Pulmonary artery endothelial cell (primary cell): ENCODE results near the gene GPSM1. TPM values are rescaled to one million over a fixed set of nuclear protein-coding genes. Genes with fewer than 3 reads are reported as not detected.

Source experiments
- DNase-seq: peaks from one replicate; pipeline ENCODE4 v3.0.0-alpha.2; 2011; ENCODE audit warnings: low read depth, low spot score
- total RNA-seq: library from RNA; depleted of rRNA; stranded (reverse); fragments of >200 nt; gene quantifications from 2 replicates; pipeline ENCODE4 v1.2.3, GENCODE V29; 2014

The GPSM1 gene
- total RNA-seq, 1 donor from 2014 or later = 32.1 TPM

DNA sequence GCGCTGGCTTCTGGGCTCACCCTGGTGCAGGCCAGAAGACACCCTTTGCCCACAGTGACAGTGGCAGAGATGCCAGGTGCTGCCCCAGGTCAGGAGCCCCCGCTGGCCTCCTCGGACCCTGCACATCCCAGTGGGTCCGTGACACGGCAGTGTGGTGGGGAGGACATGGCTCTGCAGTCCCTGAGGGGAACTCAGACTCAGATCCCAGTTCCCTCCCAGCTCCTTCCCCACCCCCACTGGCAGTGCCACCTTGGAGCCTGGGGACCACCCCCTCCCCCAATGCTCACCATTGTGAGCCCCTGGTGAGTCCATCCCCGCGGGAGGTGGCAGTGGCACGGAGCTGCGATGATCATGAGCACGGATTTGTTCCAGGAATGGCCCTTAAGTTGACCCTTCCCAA is 22.9 kb upstream of the GPSM1 start:
- DNase-seq = no peak

DNA sequence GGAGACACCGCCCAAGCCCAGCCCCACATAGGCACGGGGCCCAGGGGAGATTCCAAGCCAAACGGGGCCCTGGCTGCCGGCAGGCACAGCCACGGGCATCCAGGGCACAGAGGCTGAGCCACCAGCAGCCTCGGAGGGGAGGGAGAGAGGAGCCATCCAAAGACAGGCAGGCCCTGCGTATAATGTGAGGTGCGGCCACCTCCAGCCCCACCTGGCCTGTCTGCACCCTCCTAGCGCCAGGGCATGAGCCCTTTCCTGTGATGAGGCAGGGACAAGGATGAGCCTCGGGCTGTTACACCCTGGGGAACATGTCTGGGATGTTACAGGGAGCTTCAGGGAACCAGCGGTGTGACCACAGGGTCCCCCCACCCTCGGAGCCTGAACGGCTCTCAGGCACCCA is 22.4 kb upstream of the GPSM1 start:
- no peak for DNase-seq

- no peak for DNase-seq
Measured at GRCh38 chr9:136305804-136306203, 21.5 kb upstream of the GPSM1 start.

- DNase-seq = no peak
Measured at GRCh38 chr9:136306211-136307208, 20.8 kb upstream of the GPSM1 start.

DNA sequence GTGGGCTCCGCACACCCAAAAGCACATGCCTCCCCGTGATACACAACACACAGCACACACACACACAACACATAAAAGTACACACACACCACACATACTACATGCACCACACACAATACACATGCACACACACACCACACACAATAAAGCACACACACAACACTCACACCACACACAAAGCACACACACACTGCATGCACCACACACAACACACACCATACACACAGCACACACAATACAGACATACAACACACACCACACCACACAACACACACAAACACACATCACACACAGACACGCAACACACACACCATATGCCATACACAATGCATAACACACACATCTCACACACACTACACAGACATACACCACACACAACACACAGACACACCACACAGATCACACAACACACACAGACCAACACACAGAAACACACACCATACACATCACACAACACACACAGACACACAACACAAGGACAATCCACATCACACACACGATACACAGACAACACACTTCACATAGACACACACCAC is 20.1 kb upstream of the GPSM1 start:
- DNase-seq = no peak

- DNase-seq = no peak
Measured at GRCh38 chr9:136308006-136308701, 19.2 kb upstream of the GPSM1 start.

- DNase-seq = no peak
Measured at GRCh38 chr9:136308702-136309053, 18.7 kb upstream of the GPSM1 start.

- DNase-seq = no peak
Measured at GRCh38 chr9:136309101-136309801, 18.1 kb upstream of the GPSM1 start.

DNA sequence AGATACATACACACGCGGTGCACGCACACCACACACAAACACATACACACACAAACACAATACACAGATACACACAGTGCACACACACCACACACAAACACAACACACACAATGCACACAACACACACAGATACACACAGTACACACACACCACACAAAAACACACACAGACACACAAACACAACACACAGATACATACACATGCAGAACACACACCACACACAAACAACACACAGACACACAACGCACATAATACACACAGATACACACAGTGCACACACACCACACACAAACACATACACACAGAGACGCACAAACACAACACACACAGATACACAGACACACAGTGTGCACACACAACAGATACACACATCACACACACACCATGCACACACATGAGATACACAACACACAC is 17.5 kb upstream of the GPSM1 start:
- DNase-seq = no peak

DNA sequence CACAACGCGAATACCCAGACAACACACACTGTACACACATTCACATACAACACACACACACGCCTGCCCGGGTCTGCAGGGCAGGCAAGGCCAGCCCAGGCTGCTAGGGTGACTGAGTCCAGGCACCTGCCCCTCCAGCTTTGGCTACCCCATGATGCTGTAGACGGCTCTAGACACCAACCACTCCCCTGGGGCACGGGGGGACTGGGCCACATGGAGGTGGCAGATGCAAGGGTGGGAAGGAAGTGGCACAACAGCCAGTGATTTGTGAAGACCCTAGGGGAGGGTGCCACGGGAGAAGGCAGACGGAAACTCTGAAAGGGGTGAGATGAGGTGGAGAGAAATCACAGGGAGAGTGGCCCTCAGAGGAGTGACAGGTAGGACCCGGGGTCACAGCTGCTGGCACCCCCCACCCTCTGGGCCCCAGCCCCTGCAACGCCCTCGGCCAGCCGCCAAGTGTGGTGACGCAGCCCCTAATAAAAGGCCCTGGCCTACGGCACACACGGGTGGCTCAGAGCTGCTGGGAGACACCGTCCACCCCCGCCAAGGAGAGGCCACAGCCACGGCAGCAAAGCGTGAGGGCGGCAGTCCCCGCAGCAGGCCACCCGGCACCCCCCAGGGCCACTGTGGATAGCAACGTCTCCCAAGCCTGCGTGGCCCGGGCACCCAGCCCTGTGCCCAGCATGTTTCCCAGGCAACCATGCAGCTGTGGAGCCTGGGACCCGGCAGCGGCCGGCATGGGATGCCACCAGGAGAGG is 16.9 kb upstream of the GPSM1 start:
- no peak for DNase-seq

DNA sequence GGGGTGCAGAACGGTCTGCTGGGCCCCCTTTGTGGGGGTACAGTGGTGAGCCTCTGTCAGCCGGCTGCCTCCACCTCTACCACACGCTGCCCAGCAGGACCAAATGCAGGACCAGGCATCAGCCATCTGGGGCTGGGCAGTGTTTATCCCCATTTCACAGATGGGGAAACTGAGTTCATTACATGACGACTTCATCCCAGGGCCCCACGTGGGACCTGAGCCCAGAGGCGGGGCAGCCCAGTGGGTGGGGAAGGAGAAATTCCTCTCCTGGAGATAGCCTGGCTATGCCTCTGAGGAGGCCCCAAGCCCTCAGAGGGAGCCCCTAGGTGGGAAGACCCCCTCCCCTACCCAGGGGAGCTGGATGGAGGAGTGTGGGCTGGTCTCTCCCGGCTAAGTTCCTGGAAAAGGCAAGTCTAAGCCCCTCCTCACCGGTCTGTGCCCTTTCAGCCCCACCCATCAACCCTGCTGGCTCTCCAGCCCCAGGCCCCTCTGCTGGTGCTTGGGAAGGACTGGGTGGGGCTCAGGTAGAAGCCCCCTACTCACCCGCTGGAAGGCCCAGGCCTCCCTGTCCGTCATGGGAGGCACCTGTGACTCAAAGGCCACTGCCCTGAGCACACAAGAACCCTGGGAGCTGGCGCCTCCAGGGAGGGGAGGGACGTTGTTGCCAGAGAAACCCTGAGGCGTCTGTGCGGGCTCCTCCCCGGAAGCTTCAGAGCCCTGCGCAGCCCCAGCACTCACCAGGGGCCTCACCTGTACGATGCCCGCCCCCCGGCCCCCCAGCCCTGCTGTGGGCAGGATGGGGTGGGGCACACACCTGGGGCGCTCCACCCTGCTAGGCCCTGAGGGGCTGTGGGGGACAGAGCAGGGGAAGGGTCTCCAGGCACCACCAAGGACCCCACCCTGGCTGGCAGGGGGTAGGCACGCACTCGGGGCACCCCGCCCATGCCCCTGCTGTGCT is 16.0 kb upstream of the GPSM1 start:
- no peak for DNase-seq

DNA sequence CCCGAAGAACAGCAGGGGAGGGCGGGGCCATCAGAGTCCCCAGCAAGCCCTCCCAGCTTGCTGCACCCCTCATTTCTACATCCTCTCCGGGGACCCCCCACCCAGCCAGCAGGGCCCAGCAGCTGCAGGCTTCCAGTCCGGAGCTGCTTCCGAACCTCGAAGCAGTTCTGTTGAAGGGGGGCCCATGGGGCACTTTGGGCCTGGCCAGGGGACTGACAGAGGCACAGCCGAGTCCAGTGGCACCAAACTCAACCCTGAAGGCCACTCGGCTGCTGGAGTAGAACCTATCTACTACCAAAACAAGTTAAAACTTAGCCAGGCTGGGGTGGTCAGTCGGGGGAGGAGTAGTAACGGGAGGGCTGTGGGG is 15.3 kb upstream of the GPSM1 start:
- DNase-seq = no peak

GRCh38 chr9:136312436-136312835 is 14.9 kb upstream of the GPSM1 start:
- DNase-seq = no peak

DNA sequence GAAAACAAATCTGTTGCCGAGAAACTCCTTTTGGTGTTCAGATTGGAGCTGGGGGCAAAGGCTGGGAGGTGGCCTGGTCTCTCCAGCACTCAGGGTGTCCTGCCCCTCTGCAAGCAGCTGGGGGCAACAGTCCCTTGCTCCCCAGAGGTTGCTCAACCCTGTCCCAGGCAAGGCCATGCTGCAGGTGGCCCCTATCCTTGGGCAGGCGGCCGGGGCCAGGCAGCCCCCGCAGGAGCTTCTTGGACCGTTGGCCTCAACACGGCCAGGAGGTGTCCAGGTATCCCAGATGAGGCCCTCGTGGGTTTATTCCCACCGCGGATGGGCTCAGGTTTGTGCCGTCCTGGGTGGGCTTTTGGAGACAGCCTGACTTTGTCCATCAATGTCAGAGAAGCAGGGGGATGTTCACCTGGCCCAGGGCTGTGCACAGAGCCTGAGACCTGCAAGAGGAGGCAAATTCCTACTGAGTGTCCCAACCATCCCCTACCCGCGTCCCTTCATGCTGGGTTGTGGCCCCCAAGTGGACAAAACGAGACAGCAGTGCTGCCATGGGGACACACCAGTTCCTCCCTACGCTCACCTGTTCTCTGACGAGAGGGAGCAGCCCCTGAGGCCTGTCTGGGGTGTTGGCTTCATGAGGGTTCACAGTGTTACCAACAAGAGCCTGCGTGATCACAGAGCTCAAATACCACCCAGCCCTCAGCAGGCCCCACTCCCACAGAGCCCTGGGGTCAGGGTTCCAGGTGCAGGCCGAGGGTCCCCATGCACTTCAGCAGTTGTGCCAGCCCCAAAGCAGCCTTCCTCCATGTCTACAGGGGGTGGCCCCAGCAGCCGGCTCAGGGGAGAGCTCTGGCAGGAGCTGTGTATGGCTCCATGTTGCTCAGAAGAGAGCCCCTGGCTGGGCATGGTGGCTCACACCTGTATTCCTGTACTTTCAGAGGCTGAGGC is 14.0 kb upstream of the GPSM1 start:
- no peak for DNase-seq

- DNase-seq = no peak
Measured at GRCh38 chr9:136314056-136314416, 13.3 kb upstream of the GPSM1 start.

DNA sequence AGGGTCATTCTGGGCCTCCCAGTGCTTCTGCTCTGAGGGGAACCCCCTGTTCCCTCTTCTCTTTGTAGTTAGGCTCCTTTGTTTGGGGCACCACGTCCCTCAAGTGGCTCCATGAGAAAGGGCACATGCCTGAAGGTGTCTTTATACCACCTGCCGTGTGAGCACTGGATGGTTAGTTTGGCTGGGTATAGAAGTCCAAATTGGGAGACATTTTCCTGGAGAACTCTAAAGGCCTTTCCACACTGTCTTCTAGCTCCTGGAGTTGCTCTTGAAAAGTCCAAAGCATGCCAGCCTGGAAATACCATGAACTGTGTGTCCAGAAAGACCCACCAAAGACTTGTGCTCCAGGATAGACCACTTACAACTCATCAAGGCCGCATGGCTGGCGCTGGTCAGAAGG is 12.4 kb upstream of the GPSM1 start:
- no peak for DNase-seq

GRCh38 chr9:136316271-136316751 is 11.0 kb upstream of the GPSM1 start:
- no peak for DNase-seq

DNA sequence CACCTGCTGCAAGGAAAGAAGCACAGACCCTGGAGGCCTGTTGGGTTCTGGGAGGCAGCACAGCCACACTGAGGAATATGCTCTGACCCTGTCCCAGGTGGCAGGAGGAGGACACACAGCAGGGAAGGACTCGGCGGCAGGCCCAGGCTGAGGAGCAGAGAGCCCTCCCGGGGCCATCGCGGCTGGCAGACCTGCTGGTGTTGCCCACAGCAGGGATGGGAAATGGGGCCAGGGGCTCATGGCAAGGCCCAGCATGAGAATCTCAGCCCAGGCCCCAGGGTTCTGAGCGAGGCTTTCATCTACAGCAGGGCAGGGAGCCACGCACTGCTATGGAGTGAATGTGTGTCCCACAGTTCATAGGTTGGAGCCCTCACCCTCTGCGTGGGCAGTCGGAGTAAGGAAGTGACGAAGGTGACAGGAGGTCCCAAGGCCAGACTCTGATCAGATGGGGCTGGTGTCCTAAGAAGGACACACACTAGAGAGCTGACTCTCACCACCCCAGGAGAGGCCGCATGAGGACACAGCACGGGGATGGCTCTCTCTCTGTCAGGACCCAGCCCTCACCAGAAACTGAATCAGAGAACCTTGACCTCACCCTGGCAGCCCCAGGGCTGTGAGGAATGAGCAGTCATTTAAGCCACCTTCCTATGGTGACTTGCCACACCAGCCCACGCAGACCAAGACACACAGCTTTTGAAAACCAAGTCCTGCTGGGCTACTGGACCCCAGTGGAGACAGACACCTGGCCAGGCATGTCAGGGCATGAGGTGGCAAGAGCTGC is 10.3 kb upstream of the GPSM1 start:
- no peak for DNase-seq
